Measurements from ENCODE around the gene CES2.

- TF ChIP-seq CTCF (conservative IDR thresholded peaks at IDR 0.05 in 1 of 2, IDR thresholded peaks at IDR 0.05 in 1 of 2; ENCODE audit: extremely low read depth in 1 of 2, insufficient read depth in 1 of 2, low read depth in 1 of 2, low read length in 2 of 2) (no peak), EZH2 (IDR thresholded peaks at IDR 0.05; ENCODE audit: borderline replicate concordance, low read length) (no peak)
Observed at GRCh38 chr16:66940236-66940635, 4.9 kb downstream of the CES2 start.
